ENCODE results near the gene PLA2G6. TPM values are rescaled to one million over a fixed set of nuclear protein-coding genes. Genes with fewer than 3 reads are reported as not detected.

PLA2G6 gene
- total RNA-seq, 1 donor from 2014 or later: 35.8 TPM

- TF ChIP-seq POLR2AphosphoS5 (IDR thresholded peaks at IDR 0.05; ENCODE audit: insufficient read depth in 1 of 2, low read depth in 1 of 2) (no peak), CTCF (IDR thresholded peaks at IDR 0.05) (no peak), POLR2A (IDR thresholded peaks at IDR 0.05) (no peak)
- Histone ChIP-seq H3K9me3 (no peaks in the 10 kb centered on the region), H3K36me3 (peaks cover 0 to 15% of the 10 kb centered on the region in 2 donors), H3K27ac (peak overlapping the region; percentile 96), H3K4me1 (peaks cover 55% of the 10 kb centered on the region), H3K4me3 (no peak overlapping the region), H3K27me3 (no peaks in the 10 kb centered on the region)
- intact Hi-C loops (cut with DNase I): no loop called here
- no peak for DNase-seq (ENCODE audit: extremely low spot score in 2 of 2)
Measured at GRCh38 chr22:38219632-38220031, 38.0 kb upstream of the PLA2G6 start.

- no peaks in the 10 kb centered on the region for H3K9me3 ChIP-seq
- peaks cover 0 to 8% of the 10 kb centered on the region in 2 donors for H3K36me3 ChIP-seq
Measured at GRCh38 chr22:38218661-38219622, 37.3 kb upstream of the PLA2G6 start.

GRCh38 chr22:38215156-38216038 lies 33.8 kb upstream of the PLA2G6 start:
- intact Hi-C loops (cut with DNase I): no loop called here
- DNase-seq (ENCODE audit: extremely low spot score in 2 of 2): no peak
- H3K27ac ChIP-seq: peak overlapping the region; percentile 43
- peaks cover 39% of the 10 kb centered on the region for H3K4me1 ChIP-seq
- H3K36me3 ChIP-seq: no peaks in the 10 kb centered on the region
- H3K4me3 ChIP-seq: no peak overlapping the region
- TF ChIP-seq CTCF (IDR thresholded peaks at IDR 0.05) (no peak), POLR2A (IDR thresholded peaks at IDR 0.05) (no peak), POLR2AphosphoS5 (IDR thresholded peaks at IDR 0.05; ENCODE audit: insufficient read depth in 1 of 2, low read depth in 1 of 2) (peak in 1 of 2 donors; percentile 46)
- H3K9me3 ChIP-seq: no peaks in the 10 kb centered on the region
- no peaks in the 10 kb centered on the region for H3K27me3 ChIP-seq

More at GRCh38 chr22:38218661-38219622, 37.3 kb upstream of the PLA2G6 start:
- no peak for DNase-seq (ENCODE audit: extremely low spot score in 2 of 2)
- no peak overlapping the region for H3K4me3 ChIP-seq
- peaks cover 59% of the 10 kb centered on the region for H3K4me1 ChIP-seq
- intact Hi-C loops (cut with DNase I): no loop called here
- H3K27ac ChIP-seq: peak overlapping the region; percentile 96
- no peak for TF ChIP-seq POLR2A (IDR thresholded peaks at IDR 0.05)
- no peak for TF ChIP-seq CTCF (IDR thresholded peaks at IDR 0.05)
- peak; percentile 75 to 86 for TF ChIP-seq POLR2AphosphoS5 (IDR thresholded peaks at IDR 0.05; ENCODE audit: insufficient read depth in 1 of 2, low read depth in 1 of 2)
- H3K27me3 ChIP-seq: no peaks in the 10 kb centered on the region

- Histone ChIP-seq H3K4me1 (peaks cover 30% of the 10 kb centered on the region), H3K27me3 (no peaks in the 10 kb centered on the region), H3K9me3 (no peaks in the 10 kb centered on the region), H3K27ac (peak overlapping the region; percentile 43), H3K36me3 (no peaks in the 10 kb centered on the region), H3K4me3 (peak overlapping the region; percentile 18 to 21)
- intact Hi-C loops (cut with DNase I): no loop called here
- no peak for DNase-seq (ENCODE audit: extremely low spot score in 2 of 2)
- TF ChIP-seq POLR2A (IDR thresholded peaks at IDR 0.05): no peak
- no peak for TF ChIP-seq POLR2AphosphoS5 (IDR thresholded peaks at IDR 0.05; ENCODE audit: insufficient read depth in 1 of 2, low read depth in 1 of 2)
- no peak for TF ChIP-seq CTCF (IDR thresholded peaks at IDR 0.05)
Measured at GRCh38 chr22:38214302-38215056, 32.8 kb upstream of the PLA2G6 start.
